GM19438 (cell line): ENCODE results near the gene NOTCH3.

Experiments used
- ATAC-seq: cut with Tn5 transposase; IDR thresholded peaks from one replicate; pipeline ENCODE4 v1.9.1; 2021; ENCODE audit warnings: low read depth; ENCODE audit not compliant: unreplicated experiment

Gene NOTCH3

DNA sequence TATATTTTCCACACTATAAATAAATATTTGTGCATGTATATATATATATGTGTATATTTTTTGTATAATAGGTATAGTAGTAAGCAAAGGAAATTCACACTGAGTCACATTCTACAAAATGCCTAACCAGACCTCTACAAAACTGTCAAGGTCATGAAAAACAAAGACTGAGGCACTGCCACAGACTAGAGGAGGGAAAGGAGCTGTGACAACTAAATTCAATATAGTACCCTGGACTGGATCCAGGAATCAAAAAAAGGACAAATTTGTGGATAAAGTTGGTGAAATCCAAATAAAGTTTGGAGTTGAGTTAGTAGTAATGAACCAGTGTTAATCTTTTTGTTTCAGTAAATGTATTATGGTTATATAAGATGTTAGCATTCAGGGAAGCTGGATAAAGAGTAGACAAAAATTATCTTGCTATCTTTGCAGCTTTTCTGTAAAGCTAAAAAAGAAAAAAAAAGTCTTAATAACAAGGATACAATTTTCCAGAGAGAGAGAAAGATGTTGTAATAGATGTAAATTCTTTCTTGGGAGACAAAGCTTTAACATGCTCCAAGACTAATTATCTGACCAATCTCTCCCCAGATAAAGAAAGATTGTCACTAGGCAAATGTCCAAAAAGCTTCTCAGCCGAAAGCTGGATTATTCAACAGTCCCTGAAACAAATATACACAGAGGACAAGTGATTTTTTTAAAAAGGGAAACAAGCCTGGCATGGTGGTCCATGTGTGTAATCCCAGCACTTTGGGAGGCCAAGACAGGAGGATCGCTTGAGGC is 74.5 kb downstream of the NOTCH3 start:
- no peak for ATAC-seq

DNA sequence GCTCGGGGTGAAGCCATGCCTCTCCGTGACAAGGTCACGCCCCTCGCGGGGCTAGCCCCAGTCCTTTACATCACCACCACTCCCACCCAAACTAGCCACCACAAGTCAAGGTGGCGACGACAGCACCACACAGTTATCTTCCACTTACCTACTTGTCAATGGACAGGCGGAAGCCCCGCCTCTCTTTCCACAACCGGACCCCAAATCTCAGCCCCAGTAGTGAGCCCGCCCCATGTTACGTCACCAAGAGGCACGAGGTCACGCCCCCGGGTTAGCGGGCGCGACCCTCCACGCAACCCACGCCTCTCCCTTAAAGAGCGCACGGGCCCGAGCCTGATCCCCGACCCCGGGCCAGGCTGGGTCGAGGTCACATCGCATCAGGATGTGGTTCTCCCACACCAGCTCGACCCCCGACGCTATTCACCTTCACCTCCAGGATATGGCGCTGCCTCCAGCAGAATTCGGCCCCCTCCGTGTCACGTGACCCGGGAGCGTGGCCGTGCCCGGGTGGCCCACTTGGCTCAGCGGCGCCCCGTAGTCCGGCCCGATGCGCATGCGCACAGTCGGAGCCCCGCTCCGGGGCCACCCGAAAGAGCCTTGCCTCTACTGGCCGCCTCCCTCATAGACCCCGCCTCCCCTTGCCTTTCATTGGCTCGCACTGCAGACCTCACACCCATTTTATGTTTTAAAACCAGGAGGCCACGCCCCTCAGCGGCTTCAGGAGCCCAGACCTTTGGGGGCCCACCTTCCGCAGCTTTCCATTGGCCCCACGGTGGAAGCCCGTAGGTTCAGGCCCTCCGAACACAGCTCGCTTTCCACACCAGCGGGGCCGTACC is 75.3 kb downstream of the NOTCH3 start:
- ATAC-seq: peak; percentile 80

DNA sequence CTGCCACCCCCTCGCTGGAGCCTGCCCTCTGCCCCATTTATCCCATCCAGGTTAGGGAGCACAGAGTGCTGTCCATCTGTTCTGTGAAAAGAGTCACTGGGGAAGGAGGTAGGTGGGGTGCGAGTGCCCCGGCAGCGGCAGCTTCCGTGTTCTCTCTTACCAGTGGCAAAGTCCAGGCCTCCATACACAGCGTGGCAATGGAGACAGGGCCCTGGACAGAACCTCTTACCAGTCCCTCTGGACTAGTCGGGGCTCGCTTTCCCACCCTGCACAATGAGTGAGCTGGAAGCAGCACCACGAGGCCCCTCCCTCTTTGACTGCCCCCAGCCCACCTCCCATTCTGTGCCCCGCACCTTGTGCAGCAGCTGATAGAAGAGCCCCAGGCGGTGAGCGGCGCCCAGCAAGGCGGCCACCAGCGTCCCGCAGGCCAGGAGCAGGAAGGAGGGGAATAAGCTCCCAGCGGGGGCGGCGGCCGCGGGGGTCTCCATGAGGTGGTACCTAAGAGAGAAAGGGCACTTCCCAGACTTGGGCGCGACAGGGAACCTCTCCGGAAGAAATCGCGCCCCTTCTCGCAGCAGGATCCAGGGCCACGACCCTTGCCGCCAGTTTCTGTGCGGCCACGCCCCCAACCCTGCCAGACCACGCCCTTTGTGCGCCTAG is 76.1 kb downstream of the NOTCH3 start:
- no peak for ATAC-seq

DNA sequence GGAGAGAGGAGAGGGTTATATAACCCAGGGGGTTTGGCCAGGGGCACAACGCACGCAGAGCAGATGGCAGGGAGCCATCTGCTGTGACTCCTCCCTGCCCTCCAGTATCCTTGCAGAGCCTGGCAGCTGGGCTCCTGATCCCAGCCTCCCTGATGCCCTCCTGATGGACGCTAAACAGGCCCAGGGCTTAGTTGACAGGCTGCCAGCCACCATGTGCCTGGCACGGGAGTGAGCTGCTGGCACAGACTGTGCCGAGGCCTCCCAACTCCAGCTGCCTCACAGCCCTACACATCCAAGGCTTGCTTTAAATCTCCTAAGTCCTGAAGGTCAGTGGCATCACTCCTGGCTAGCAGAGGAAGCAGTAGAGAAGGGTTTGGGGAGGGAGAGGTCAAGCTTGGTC is 76.9 kb downstream of the NOTCH3 start:
- ATAC-seq: no peak

DNA sequence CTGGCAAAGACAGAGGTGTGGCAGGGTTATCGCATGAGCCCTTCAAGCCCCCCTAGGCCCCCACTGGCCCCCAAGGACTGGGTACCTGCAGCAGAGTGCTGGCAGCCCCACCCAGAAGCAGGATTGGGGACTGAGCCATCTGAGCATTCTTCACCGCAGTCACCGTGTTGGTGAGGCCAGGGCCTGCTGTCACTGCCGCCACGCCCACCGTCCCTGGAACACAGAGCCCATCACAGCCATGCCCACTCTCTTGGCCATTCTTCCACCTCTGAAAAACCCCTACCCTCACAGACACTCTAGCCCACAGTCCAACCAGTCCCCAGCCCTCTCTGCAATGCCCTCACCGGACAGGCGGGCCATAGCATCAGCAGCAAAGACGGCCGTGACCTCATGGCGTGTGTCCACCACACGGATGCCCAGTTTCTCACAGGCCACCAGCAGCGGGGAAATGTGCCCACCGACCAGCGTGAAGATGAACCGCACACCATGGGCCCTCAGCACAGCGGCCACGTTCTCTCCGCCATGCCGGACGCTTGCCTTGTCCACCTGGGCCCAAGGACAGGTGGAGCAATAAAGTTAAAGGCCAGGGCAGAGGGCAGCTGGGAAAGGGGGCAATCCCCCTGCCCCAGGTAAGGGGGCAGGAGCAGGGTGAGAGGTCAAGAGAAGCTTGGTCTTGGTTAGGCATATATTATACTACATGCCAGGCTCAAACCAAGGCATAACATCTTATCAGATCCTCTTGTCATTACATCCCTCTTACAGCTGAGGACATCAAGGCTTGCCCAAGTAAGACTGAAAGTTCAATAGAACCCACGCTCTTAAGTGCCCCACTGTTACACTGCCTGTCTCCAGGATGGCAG is 77.5 kb downstream of the NOTCH3 start:
- no peak for ATAC-seq

DNA sequence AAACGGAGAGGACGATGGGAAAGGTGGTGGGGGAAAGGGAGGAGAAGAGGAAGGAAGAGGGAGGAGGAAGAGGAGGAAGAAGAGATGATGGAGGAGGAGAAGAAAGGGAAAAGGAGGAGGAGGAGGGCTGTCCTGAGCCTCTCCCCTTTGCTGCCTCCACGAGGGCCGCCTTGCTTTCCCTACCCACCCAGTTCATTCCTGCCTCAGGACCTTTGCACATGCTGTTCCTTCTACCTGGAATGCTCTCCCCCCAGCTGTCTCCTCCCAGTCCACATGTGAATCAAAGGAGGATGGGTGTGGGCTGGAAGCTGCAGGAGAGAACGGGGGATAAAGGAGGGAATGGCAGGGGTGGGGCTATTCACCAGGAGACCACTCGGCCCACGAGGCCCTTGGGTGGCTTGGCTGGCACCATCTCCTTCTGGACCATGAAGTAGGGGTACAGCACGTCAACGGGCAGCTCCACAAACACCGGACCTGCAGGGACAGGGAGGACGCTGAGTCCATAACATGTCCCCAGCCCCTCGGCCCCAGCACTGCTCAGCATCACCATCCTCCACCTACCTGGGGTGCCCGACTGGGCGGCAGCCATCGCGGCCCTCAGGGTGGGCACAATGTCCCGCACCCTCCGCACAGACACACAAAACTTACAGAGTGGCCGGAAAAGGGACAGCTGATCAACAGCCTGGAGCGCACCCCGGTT is 78.3 kb downstream of the NOTCH3 start:
- no peak for ATAC-seq

DNA sequence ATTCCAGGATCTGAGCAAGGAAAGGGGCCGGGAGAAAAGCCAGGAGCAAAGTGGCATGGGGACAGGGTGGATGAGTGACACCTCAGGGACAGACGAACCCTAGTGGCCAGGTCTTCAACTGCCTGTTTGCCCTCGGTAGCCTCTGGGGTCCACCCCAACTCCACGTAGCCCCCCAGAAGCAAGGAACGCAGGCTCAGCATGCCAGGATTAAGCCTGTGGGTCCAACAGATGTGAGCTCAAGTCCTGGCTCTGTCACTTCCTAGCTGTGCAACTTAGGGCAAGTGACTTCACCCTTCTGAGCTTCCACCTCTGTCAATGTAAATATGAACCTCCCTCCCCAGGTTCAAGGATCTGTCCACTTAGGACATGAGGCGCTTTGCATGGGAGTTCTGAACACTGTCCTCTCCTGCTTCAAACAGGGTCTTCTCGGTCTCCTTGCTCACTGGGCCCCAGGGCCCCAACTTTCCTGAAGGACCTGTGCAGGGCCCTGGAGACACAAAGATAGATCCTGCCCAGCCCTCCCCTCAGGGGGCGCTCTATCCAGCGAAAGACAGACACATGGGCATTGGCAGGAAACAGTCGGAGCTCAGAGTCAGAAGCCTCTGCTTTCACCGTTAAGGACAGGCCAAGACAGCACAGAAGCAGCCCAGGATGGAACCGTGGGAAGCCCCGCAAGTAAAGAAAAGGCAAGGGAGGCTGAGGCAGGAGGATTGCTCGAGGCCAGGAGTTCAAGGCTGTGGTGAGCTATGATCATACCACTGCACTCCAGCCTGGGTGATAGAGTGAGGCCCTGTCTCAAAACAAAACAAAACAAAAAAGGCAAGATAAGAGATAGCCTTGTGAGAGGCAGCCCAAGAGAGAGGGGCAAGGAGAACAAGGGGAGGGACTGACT is 80.4 kb downstream of the NOTCH3 start:
- no peak for ATAC-seq

DNA sequence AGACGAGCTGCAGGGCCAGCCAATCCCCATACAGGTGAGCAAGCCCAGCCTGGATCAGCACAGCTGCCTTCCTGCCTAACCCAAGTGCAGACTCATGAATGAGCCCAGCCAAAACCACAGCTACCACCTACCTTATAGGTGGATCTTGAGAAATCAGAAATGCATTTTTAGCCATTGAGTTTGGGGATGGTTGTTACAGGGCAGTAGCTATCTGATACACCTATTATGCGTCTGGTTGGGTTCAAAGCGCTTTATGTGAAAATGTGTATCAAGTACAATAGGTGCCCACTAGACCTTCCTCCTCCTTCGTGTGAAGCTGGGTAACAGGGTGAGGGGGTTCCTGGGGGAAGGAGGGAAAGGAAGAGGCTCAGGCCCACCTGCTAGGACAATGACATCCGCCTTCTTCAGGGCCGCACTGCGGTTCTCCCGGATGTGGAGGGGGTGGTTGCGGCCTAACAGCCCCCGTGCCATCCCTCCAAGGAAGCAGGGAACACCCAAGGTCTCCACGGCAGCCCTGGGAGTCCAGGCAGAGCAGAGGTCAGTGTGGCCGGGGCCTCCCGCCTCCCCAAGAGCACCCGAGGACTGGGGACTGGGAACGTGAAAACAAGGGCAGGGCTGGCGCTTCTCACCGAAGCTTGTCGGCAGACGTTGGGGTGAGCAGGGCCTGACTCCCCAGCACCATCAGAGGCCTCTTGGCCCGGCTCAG is 81.9 kb downstream of the NOTCH3 start:
- no peak for ATAC-seq

DNA sequence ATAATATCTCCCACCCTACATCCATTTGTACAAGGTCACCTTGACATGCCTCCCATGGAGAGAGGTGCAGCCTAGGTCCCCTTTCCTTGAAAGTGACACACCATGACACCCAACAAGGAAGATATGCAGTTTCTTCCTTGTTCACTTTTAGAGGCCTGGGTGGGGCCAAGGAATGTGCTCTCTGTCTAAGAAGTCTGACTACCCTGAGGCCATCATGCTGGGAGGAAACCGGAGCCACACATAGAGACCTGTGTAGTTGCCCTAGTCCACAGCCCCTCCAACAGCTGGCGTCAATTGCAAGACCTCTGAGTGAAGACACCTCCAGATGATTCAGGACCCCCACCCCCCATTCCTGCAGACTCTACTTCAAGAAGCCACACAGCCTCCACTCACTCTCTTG is 82.5 kb downstream of the NOTCH3 start:
- no peak for ATAC-seq

DNA sequence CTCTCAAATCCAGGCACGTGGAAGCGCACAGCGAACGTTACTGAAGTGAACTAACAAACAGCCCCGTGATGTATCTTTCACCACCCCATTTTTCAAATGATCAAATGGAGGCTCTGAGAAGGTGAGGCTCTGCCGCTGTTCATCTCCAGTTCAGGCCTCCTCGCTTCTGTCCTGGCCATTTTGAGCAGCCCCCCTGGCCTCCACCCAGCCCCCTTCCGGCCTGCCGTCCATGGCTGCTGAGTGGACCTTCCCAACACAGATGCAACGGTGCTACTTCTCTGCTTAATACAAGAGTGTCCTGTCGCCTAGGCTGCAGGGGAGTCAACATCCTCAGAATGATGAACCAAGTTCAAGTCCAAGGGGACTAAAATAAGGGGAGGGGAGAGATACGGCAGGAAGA is 83.9 kb downstream of the NOTCH3 start:
- ATAC-seq: no peak

DNA sequence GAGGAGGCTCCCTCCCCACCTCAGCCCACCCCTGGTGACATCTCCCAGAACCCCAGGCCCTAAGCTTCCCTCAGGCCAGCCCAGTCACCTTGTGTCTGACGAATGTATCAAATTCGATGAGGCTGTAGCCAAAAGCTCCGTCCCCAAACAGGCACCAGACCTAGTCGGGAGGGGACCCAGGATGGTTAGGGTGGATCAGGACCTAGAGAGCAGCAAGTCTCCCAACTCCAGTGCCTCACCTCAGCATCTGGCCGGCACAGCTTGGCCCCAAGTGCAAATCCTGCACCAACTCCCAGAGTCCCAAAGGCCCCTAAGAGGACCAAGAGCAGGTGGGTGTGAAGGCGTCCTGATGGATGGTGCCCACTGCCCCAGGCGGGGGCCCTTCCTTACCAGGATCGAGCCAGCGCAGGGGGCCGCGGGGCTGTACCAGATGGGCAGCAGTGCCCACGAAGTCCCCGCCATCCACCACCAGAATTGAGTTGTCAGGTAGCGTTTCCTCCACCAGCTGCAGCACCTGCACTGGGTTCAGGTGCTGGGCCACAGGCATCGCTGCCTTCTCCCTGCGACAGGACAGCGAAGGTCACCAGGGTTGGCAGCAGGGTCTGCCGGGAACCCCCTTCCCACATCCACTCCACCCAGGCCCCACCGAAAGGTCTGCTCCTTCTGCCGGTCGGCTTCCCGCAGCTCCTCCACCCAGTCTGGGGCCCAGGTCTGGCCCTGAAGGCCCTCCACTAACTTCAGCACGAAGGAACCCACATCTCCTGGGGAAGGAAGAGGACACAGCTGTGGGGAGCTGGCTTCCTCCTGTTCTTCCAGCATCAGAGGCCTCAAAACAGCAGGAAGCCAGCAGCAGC is 84.8 kb downstream of the NOTCH3 start:
- no peak for ATAC-seq

DNA sequence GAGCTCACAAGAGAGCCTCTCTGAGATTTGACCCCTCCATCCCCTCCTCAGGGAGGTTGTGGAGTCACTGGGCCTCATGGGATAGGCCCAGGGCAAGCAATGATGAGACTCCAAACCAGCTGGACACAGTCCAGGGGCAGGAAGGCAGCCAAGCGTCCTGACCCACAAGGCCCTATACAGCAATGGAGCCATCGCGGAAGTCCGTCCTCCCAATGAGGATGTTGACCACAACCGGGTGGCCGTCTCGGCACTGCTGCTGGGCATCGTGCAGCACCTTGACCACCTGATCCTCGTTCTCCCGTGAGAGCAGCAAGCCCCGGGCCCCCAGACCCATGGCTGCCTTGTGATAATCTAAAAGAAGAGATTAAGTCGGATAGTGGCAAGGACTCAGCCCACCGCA is 85.7 kb downstream of the NOTCH3 start:
- no peak for ATAC-seq

DNA sequence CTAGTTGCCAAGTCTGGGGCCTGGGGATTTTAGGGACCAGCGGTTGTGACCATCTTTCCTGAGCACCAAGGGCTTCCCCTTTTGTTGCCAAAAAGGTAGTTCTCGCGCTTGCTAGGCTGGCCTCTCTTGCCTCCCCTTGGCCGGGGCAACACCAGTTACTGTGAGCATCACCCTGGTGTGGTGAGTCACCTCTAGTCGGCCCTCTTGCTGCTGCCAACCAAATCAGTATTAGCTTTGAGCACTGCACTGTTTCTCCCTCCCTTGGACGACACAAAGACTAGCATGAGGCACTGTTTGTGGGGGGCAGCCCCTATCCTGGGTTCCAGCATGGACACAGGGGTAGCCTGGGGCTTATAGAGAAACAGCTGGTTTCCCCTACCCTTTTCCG is 86.6 kb downstream of the NOTCH3 start:
- ATAC-seq: no peak

DNA sequence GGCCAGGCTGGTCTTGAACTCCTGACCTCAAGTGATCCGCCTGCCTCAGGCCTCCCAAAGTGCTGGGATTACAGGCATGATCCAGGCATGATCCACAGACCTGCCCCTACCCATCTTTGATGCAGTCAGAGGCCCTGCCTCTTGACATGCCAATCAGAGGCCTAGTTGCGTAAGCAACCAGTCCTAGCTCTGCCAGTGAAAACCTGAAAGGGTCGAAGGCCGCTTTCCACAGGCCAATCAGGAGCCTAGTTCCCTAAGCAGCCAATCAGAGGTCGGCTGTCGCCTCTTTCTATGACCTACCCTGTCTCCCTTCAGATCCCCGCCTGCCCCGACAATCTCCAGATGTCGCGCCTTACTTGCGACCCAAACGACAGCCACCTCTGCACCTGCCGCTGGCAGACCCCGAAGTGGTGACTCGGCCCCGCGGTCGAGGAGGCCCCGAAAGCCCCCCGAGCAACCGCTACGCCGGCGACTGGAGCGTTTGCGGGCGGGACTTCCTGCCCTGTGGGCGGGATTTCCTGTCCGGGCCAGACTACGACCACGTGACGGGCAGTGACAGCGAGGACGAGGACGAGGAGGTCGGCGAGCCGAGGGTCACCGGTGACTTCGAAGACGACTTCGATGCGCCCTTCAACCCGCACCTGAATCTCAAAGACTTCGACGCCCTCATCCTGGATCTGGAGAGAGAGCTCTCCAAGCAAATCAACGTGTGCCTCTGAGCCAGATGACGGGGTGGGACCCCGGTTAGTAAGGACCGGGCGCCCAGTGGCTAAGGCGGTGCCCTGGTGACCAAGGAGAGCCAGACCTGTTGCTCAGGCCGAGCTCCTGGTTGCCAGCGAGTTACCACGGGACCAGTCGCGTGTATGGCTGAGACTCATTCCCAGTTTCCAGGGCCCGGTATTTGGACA is 87.3 kb downstream of the NOTCH3 start:
- ATAC-seq: no peak

DNA sequence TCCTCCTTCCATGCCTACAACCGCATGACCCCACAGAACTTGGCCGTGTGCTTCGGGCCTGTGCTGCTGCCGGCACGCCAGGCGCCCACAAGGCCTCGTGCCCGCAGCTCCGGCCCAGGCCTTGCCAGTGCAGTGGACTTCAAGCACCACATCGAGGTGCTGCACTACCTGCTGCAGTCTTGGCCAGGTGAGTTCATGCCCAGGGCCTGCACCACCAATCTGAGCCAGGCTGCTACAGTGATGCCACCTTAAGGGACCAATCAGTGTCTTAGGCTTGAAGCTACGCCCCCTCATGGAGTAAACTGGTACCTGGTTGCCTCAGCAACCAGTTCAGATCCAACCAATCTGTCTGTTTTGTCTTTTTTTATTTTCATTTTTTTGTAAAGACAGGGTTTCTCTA is 88.4 kb downstream of the NOTCH3 start:
- no peak for ATAC-seq

DNA sequence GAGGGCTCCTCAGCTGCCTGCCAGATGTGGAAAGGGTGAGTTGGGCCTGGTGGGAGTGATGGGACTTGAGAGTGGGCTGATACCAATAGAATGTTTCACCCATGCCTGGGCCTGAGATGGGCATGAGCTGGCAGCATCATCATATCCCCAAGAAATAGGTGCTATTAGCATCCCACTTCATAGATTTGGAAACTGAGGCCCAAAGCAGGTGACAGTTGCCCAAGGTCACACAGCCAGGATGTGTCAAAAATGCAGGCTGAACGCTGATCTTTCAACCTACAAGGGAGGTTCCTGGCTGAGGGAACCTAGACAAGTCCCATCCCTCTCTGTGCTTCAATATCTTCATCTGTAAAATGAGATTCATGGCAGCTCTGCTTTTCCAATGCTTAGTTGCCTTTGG is 89.0 kb downstream of the NOTCH3 start:
- ATAC-seq: no peak
